Measurements from ENCODE around the gene OR2H1. TPM values are rescaled to one million over a fixed set of nuclear protein-coding genes. Genes with fewer than 3 reads are reported as not detected.

OR2H1 gene
- total RNA-seq, 1 donor from 2014 or later = not detected

DNA sequence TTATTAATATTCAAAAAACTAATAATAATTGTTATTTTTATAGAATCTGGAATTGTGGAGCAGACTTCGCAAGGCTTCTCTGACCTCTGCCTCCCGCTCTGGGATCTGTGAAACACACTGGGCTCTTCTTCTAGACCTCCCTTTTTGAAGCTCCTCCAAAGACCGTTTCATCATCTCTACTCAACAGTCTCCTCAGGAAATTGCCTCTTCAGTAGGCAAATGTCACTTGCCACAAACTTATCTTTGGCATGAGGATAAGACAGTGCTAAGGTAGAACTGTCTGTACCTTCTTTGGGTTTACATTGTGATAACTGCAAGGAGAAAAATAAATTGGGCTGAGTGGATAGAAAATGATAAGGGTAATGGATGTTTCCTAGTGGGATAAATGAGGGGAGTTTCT is 33.1 kb downstream of the OR2H1 start:
- H3K9me3 Mint-ChIP-seq = no peaks in the 10 kb centered on the region
- intact Hi-C loops (cut with micrococcal nuclease) = no loop called here
- no peaks in the 10 kb centered on the region for H3K4me1 Mint-ChIP-seq
- no peak overlapping the region for H3K27ac Mint-ChIP-seq
- H3K4me3 Mint-ChIP-seq = no peak overlapping the region
- no peaks in the 10 kb centered on the region for H3K36me3 Mint-ChIP-seq (ENCODE audit: low read depth)
- peaks cover 16% of the 10 kb centered on the region for H3K27me3 Mint-ChIP-seq
- DNase-seq = no peak

DNA sequence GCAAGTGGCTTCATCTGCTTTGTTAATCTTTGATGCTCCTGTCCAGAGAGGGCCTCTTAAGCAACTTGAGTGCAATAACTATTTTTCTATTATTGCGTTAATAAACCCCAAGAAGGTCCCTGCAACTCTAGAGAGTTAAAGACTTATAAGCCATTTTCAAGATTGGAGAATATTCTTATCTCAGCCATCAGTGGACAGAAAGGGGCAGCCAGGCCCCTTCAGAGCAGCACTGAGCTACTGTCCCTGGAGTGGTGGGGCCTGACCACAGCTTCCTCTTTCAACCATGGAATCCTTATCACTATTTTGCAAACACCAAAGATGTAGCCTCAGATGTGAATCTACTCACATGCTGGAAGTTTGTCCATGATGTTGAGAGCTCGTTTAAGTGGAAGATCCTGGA is 33.6 kb downstream of the OR2H1 start:
- Mint-ChIP-seq H3K36me3 (ENCODE audit: low read depth) (no peaks in the 10 kb centered on the region), H3K27me3 (peaks cover 21% of the 10 kb centered on the region), H3K4me3 (no peak overlapping the region), H3K4me1 (no peaks in the 10 kb centered on the region), H3K9me3 (no peaks in the 10 kb centered on the region), H3K27ac (no peak overlapping the region)
- DNase-seq = no peak
- intact Hi-C loops (cut with micrococcal nuclease) = no loop called here

DNA sequence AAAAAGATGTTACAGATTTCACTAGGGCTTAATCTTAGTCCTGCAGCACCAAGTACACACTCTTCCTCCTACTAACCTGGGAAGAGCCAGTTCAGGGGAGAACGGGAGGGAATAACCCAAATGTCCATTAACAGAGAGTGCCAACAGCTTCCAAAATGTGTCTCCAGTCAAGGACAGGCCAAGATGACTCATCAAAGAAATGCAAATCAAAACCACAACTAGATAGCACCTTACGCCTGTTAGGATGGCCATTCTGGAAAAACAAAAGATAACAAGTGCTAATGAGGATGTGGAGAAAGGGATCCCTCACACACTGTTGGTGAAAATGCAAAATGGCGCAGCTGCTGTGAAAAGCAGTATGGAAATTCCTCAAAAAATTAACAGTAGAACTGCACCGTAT is 34.6 kb downstream of the OR2H1 start:
- DNase-seq = no peak
- H3K27me3 Mint-ChIP-seq = peaks cover 22% of the 10 kb centered on the region

DNA sequence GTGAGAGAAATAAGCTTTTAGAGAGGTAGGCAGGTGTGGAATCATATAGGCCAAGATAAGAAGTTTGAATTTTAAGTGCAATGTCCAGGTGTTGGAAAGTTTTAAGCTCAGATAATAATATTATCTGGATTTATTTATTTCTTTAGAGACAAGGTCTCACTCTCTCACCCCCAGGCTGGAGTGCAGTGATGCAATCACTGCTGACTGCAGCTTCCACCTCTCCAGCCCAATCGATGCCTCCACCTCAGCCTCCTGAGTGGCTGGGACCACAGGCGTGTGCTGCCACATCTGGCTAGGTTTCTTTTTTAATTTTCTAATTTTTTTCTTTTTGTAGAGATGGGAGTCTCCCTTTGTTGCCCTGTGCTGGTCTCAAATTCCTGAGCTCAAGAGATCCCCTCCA is 36.3 kb downstream of the OR2H1 start:
- Mint-ChIP-seq H3K4me1 (no peaks in the 10 kb centered on the region), H3K9me3 (no peaks in the 10 kb centered on the region), H3K4me3 (no peak overlapping the region), H3K27me3 (peaks cover 30% of the 10 kb centered on the region), H3K36me3 (ENCODE audit: low read depth) (no peaks in the 10 kb centered on the region), H3K27ac (no peak overlapping the region)
- DNase-seq = no peak
- intact Hi-C loops (cut with micrococcal nuclease) = no loop called here

More for the DNA sequence above, 34.6 kb downstream of the OR2H1 start:
- Mint-ChIP-seq H3K4me1 (no peaks in the 10 kb centered on the region), H3K9me3 (no peaks in the 10 kb centered on the region), H3K4me3 (no peak overlapping the region), H3K36me3 (ENCODE audit: low read depth) (no peaks in the 10 kb centered on the region), H3K27ac (no peak overlapping the region)
- intact Hi-C loops (cut with micrococcal nuclease) = no loop called here

DNA sequence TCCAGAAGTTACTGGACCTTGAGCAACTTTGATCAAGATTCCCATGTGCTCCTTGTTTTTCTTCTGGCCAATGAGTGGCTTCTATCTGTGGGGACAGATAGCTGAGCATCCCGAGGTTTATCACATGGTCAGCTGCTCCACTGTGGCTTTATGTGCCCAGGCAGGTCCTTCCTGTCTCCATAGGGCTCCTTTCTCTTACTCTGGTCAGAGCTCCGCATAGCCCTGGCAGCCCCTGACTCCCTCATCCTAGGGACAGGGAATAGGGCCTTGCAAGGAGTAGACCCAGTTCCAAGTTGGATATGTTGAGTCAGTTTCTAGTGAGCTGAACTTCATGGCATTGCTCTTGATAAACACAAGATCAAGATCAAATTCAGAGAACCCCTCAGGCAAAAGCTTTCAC is 37.2 kb downstream of the OR2H1 start:
- peaks cover 36% of the 10 kb centered on the region for H3K27me3 Mint-ChIP-seq
- no peaks in the 10 kb centered on the region for H3K4me1 Mint-ChIP-seq
- DNase-seq = no peak
- no peak overlapping the region for H3K27ac Mint-ChIP-seq
- intact Hi-C loops (cut with micrococcal nuclease) = no loop called here
- no peaks in the 10 kb centered on the region for H3K36me3 Mint-ChIP-seq (ENCODE audit: low read depth)
- no peaks in the 10 kb centered on the region for H3K9me3 Mint-ChIP-seq
- no peak overlapping the region for H3K4me3 Mint-ChIP-seq

DNA sequence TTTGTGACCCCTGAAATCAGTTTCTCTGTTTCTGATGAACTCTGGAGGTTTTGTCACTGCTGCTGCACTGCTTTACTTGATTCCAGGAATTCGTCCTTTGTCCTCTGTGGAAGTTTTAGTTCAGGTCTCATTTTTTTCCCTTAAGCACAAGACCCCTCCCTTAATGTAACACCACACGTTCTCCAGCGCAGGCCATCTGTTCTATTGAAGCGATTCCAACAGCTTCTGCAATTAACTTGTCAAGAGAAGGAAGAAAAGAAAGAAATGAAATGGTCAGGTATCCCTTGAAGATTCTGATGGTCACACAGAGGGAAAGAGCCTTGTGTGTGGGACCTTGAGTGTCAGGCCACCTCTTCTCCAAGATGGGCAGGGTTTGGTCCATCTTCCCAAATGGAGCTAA is 38.6 kb downstream of the OR2H1 start:
- DNase-seq = no peak

DNA sequence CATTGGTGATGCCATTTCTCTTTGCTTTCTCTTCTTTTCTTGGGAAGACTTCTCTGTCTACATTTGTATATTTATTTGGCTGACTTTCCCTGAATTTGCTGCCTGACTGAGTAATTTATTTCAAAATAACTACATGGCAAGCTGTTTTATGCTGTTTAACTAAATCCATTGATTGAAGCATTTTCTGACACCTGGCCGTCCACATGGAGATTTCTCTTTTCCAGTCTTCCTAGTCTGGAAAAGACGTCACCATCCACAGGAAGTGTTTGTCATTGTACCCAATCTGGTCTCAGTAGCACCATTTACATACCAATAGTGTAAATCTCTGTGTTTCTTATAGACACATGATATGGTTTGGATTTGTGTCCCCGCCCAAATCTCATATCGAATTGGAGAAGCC is 40.0 kb downstream of the OR2H1 start:
- peaks cover 34% of the 10 kb centered on the region for H3K27me3 Mint-ChIP-seq
- no peaks in the 10 kb centered on the region for H3K36me3 Mint-ChIP-seq (ENCODE audit: low read depth)
- intact Hi-C loops (cut with micrococcal nuclease) = no loop called here
- no peak for DNase-seq
- H3K4me1 Mint-ChIP-seq = no peaks in the 10 kb centered on the region
- no peak overlapping the region for H3K27ac Mint-ChIP-seq
- H3K9me3 Mint-ChIP-seq = no peaks in the 10 kb centered on the region
- no peak overlapping the region for H3K4me3 Mint-ChIP-seq

More for the DNA sequence above, 38.6 kb downstream of the OR2H1 start:
- Mint-ChIP-seq H3K4me1 (no peaks in the 10 kb centered on the region), H3K36me3 (ENCODE audit: low read depth) (no peaks in the 10 kb centered on the region), H3K4me3 (no peak overlapping the region), H3K27me3 (peaks cover 37% of the 10 kb centered on the region), H3K27ac (no peak overlapping the region), H3K9me3 (no peaks in the 10 kb centered on the region)
- intact Hi-C loops (cut with micrococcal nuclease) = no loop called here

DNA sequence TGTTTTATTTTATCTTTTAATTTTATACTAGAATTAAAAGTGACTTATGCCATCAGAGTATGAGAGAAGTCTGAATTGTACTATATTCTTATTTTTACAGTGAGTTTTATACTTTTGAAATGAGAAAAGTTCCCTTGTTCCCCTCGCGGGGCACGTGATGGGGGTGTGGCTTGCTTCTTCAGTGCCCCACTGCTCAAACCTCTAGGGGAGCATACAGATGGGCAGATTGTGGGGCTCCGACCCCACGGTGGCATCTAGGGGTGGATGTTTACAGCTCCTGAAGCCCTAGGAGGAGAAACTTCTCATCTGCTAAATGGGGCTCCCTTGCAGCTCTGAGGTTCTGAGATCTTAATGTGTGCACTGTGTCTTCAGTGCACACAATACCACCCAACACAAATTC is 42.7 kb downstream of the OR2H1 start:
- Mint-ChIP-seq H3K4me1 (no peaks in the 10 kb centered on the region), H3K27ac (no peak overlapping the region), H3K9me3 (no peaks in the 10 kb centered on the region), H3K36me3 (ENCODE audit: low read depth) (no peaks in the 10 kb centered on the region), H3K4me3 (no peak overlapping the region), H3K27me3 (peaks cover 33% of the 10 kb centered on the region)
- no peak for DNase-seq
- intact Hi-C loops (cut with micrococcal nuclease) = no loop called here

DNA sequence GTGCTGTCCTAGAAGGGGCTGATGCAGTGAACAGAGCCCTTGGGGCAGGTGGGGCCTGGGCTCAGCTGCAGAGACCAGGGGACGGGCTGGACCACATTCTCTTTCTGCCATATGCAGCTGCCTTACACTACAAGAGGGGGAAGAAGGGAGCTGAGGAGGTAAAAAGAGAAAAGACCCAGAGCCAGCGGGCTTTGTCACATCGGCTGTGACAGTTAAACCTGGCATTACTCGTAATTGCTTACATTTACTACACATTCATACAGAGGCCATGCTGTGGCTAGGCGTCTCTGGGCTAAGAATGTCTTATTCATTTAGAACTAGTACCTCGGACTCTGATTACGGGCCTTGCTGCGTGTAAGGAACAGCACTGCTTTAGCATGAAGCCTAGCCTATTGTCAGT is 43.6 kb downstream of the OR2H1 start:
- Mint-ChIP-seq H3K9me3 (no peaks in the 10 kb centered on the region), H3K4me1 (no peaks in the 10 kb centered on the region), H3K36me3 (ENCODE audit: low read depth) (no peaks in the 10 kb centered on the region), H3K27me3 (peaks cover 25% of the 10 kb centered on the region), H3K27ac (no peak overlapping the region), H3K4me3 (no peak overlapping the region)
- intact Hi-C loops (cut with micrococcal nuclease) = no loop called here
- no peak for DNase-seq

DNA sequence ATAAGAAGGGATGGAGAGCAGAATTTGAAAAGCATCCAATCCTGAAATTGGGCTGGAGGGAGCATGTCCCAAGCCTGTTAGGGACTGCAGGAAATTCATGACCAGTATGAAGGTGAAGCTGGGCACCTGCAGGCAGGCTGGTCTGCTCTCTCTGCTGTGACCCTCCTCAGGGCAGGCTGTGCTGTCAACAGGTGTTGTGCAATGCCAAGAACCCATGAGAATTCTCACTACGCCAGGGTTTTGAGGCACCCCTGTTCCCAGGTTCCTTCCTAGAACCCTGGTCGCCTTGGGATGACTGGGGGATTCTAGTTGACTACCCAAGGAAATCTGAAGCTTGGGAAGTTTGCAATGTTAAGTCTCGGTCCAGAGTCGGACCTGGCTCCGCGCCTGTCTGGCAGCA is 44.2 kb downstream of the OR2H1 start:
- Mint-ChIP-seq H3K27me3 (peaks cover 24% of the 10 kb centered on the region), H3K9me3 (no peaks in the 10 kb centered on the region), H3K4me3 (no peak overlapping the region), H3K36me3 (ENCODE audit: low read depth) (no peaks in the 10 kb centered on the region), H3K4me1 (no peaks in the 10 kb centered on the region), H3K27ac (no peak overlapping the region)
- intact Hi-C loops (cut with micrococcal nuclease) = no loop called here
- no peak for DNase-seq

DNA sequence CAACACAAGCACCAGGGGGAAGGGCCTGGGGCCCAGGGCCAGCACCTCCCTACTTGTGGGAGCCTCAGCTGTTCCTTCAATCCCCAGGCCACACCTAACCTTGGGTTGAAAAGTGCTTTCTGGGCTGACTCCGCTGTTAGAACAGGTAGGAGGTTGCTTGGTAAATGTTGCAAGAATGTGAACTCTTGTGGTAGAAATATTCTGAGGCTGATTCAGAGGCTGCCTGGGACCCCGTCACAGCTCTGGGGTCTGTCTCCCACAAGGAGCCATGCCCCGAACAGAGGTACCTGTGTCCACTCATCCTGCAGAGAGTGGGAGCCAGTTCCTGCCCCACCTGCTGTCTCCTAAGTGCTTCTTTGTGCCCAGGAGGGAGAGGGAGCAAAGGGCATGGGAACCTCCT is 45.2 kb downstream of the OR2H1 start:
- Mint-ChIP-seq H3K36me3 (ENCODE audit: low read depth) (no peaks in the 10 kb centered on the region), H3K27me3 (peaks cover 18% of the 10 kb centered on the region), H3K9me3 (no peaks in the 10 kb centered on the region), H3K27ac (no peak overlapping the region), H3K4me1 (no peaks in the 10 kb centered on the region), H3K4me3 (no peak overlapping the region)
- intact Hi-C loops (cut with micrococcal nuclease) = no loop called here
- DNase-seq = no peak

DNA sequence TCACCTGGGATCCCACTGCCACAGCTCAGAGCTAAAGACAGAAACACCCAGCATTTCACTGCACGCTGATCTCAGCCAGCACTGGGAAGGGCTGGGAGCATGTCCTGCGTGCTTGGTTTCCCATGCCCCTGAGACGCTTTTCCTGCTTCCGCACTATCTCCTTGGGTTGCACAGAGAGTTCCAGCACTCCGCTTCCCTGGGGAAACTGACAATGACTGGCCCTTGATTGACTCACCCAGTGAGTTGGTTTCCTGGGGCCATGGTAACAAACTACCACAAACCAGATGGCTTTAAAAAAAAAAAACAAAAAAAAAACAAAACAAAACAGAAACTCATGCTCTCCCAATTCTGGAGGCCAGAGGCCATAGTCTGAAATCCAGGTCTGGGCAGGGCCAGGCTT is 45.6 kb downstream of the OR2H1 start:
- Mint-ChIP-seq H3K36me3 (ENCODE audit: low read depth) (no peaks in the 10 kb centered on the region), H3K27ac (no peak overlapping the region), H3K27me3 (peaks cover 15% of the 10 kb centered on the region), H3K4me1 (no peaks in the 10 kb centered on the region), H3K9me3 (no peaks in the 10 kb centered on the region), H3K4me3 (no peak overlapping the region)
- DNase-seq = no peak
- intact Hi-C loops (cut with micrococcal nuclease) = no loop called here

DNA sequence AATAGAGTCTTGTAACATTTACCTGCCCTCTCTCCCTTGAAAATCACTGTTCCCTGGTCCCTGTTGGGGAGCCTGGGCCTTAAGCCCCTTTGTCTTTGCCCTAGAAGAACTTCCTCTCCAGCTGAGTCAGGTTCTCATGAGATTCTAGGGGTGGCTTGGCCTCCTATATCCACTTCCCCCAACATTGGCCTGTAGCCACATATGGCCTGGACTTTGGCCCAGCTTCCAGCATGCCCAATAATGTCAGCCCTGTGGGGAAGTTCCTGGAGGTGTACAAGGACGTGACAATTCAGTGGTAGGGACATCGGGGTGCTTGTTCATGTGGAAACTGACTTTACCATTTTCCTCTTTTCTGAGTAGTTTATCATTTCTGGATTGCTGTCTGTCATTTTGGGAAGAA is 48.0 kb downstream of the OR2H1 start:
- H3K27ac Mint-ChIP-seq = no peak overlapping the region
- H3K4me3 Mint-ChIP-seq = no peak overlapping the region
- H3K27me3 Mint-ChIP-seq = peaks cover 4% of the 10 kb centered on the region
- H3K4me1 Mint-ChIP-seq = no peaks in the 10 kb centered on the region
- no peaks in the 10 kb centered on the region for H3K36me3 Mint-ChIP-seq (ENCODE audit: low read depth)
- no peak for DNase-seq
- no peaks in the 10 kb centered on the region for H3K9me3 Mint-ChIP-seq
- intact Hi-C loops (cut with micrococcal nuclease) = no loop called here

DNA sequence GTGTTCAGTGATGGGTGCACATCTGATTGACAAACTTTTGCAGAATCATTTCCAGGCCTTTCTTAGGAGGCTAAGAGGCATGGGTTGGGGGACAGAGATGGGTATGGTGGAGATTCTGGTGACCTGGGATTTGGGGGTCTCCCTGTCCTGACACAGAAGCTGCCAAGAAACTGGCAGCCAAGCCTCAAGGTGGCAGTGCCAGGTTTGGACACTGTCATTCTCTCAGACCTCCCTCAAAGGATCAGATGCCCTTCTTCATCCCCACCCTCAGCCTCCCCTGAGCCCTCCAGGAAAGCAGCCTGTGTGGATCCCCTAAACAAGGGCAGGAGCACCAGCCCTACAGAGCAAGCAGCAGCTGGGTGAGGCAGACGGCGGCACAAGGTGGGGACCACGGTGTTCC is 48.9 kb downstream of the OR2H1 start:
- H3K27me3 Mint-ChIP-seq = peaks cover 9% of the 10 kb centered on the region
- no peaks in the 10 kb centered on the region for H3K9me3 Mint-ChIP-seq
- no peaks in the 10 kb centered on the region for H3K36me3 Mint-ChIP-seq (ENCODE audit: low read depth)
- H3K4me3 Mint-ChIP-seq = no peak overlapping the region
- DNase-seq = no peak
- intact Hi-C loops (cut with micrococcal nuclease) = no loop called here
- no peaks in the 10 kb centered on the region for H3K4me1 Mint-ChIP-seq
- H3K27ac Mint-ChIP-seq = no peak overlapping the region

DNA sequence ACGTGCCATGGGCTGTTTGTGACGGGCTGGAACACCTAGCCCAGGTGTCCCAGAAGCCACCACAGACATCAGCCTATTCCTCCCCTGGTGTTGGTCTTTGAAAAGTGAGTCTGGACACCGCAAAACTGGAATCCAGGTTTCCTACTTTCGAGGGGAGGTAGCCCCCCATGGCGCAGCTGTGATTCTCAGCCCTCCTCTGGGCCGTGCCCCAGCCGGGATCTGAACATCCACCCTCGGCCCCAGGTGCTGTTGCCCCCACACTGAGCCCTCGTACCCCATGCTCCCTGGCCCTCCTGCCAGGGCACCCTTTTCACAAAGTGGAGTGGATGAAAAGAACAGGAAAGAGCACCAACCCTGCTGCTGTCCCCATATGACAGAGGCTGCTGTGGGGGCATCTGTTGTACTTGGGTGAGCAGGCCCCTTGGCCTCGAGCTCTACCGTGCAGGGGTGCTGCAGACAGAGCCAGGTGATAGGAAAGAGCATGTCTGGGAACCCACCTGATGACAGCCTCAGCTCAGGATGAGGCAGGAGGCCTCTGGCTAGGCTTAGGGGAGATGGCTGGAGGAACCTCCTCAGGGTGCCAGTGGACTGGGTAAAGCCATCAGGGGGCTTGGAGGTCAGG is 49.6 kb downstream of the OR2H1 start:
- H3K4me1 Mint-ChIP-seq = no peaks in the 10 kb centered on the region
- no peak overlapping the region for H3K4me3 Mint-ChIP-seq
- intact Hi-C loops (cut with micrococcal nuclease) = no loop called here
- H3K27ac Mint-ChIP-seq = no peak overlapping the region
- no peaks in the 10 kb centered on the region for H3K36me3 Mint-ChIP-seq (ENCODE audit: low read depth)
- peaks cover 11% of the 10 kb centered on the region for H3K27me3 Mint-ChIP-seq
- no peaks in the 10 kb centered on the region for H3K9me3 Mint-ChIP-seq
- no peak for DNase-seq
